Measurements from ENCODE around the gene TRAF6.

Gene TRAF6

DNA sequence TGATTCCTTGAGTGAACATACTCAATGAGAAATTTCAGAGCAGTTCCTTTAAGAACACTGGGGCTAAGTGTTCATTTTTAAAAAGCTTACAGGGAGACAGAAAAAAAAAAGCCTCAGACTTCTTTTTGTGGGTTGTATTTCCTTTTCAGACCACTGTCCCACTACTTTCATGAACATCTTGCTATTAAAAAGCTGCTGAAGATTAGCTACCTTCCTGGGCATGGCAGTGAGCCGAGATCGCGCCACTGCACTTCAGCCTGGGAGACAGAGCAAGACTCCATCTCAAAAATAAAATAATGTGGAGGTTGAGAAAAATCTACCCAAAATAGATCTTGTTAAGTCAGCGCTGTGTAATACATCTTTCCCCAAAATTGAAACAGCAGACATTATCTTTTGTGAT lies 10.8 kb downstream of the TRAF6 start:
- Histone ChIP-seq H3K36me3 (peaks cover 23% of the 10 kb centered on the region), H3K27ac (no peak overlapping the region), H3K4me3 (ENCODE audit: low read depth, low read length) (no peak overlapping the region), H3K9me3 (ENCODE audit: severe bottlenecking) (no peaks in the 10 kb centered on the region), H3K27me3 (ENCODE audit: insufficient read depth, low read depth, severe bottlenecking) (no peaks in the 10 kb centered on the region)
- DNase-seq, result no peak
- TF ChIP-seq, protein P1, sequence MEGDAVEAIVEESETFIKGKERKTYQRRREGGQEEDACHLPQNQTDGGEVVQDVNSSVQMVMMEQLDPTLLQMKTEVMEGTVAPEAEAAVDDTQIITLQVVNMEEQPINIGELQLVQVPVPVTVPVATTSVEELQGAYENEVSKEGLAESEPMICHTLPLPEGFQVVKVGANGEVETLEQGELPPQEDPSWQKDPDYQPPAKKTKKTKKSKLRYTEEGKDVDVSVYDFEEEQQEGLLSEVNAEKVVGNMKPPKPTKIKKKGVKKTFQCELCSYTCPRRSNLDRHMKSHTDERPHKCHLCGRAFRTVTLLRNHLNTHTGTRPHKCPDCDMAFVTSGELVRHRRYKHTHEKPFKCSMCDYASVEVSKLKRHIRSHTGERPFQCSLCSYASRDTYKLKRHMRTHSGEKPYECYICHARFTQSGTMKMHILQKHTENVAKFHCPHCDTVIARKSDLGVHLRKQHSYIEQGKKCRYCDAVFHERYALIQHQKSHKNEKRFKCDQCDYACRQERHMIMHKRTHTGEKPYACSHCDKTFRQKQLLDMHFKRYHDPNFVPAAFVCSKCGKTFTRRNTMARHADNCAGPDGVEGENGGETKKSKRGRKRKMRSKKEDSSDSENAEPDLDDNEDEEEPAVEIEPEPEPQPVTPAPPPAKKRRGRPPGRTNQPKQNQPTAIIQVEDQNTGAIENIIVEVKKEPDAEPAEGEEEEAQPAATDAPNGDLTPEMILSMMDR (IDR thresholded peaks at IDR 0.05; ENCODE audit: low read depth, low read length), result no peak

DNA sequence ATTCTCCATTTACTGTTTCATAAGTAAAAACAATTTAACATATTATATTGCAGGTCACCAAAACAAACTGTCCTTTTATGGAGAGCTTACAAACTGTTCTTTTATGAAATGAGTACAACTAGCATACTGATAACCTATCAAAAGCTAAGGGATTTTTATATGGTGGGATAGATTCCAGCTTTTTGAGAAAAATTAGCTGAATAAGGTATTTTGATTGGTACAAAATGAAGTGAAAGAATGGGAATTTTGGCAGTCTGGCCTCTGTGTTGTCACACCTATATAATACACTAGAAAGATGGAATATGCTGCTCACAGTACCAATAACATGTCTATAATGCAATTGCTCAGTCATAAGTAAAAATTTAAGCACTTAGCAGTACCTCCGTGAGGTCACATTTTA lies 11.4 kb downstream of the TRAF6 start:
- TF ChIP-seq, protein P1 (IDR thresholded peaks at IDR 0.05; ENCODE audit: low read depth, low read length), result no peak
- Histone ChIP-seq H3K9me3 (ENCODE audit: severe bottlenecking) (no peaks in the 10 kb centered on the region), H3K4me3 (ENCODE audit: low read depth, low read length) (no peak overlapping the region), H3K27ac (no peak overlapping the region), H3K36me3 (peaks cover 25% of the 10 kb centered on the region), H3K27me3 (ENCODE audit: insufficient read depth, low read depth, severe bottlenecking) (no peaks in the 10 kb centered on the region)
- DNase-seq, result no peak

GRCh38 chr11:36493332-36493731 lies 16.7 kb downstream of the TRAF6 start:
- Histone ChIP-seq H3K4me3 (ENCODE audit: low read depth, low read length) (no peak overlapping the region), H3K36me3 (peaks cover 41% of the 10 kb centered on the region), H3K27me3 (ENCODE audit: insufficient read depth, low read depth, severe bottlenecking) (no peaks in the 10 kb centered on the region), H3K9me3 (ENCODE audit: severe bottlenecking) (no peaks in the 10 kb centered on the region), H3K27ac (no peak overlapping the region)
- TF ChIP-seq, protein P1 (IDR thresholded peaks at IDR 0.05; ENCODE audit: low read depth, low read length), result no peak
- no peak for DNase-seq

DNA sequence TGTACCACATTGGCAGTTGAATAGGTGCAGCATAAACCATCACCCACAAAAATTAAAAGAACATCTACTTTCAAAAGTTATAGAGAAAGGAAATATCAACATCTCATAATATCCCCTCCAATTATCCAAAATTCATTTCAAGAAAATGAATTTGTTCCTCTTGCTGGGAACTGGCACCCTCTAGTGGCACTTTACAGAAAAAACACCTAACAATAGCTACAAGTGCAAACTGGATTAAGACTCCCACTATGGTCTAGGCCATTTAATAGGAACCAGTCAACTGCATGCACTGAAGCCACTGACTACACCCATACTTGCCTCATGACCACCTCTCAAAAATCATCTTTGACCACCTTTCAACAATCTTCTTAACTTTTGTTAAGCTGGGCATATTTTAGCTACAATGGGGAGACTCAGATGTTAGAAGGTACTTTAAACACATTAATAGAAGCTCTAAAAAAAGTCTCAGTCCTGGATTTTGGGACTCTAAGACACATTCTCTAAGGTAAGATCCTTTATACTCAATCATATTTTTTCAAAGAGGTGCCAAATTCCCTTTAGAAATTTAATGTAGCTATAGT lies 17.3 kb downstream of the TRAF6 start:
- H3K36me3 ChIP-seq, result peaks cover 43% of the 10 kb centered on the region
- TF ChIP-seq, protein P1 (IDR thresholded peaks at IDR 0.05; ENCODE audit: low read depth, low read length), result peak; percentile 55

DNA sequence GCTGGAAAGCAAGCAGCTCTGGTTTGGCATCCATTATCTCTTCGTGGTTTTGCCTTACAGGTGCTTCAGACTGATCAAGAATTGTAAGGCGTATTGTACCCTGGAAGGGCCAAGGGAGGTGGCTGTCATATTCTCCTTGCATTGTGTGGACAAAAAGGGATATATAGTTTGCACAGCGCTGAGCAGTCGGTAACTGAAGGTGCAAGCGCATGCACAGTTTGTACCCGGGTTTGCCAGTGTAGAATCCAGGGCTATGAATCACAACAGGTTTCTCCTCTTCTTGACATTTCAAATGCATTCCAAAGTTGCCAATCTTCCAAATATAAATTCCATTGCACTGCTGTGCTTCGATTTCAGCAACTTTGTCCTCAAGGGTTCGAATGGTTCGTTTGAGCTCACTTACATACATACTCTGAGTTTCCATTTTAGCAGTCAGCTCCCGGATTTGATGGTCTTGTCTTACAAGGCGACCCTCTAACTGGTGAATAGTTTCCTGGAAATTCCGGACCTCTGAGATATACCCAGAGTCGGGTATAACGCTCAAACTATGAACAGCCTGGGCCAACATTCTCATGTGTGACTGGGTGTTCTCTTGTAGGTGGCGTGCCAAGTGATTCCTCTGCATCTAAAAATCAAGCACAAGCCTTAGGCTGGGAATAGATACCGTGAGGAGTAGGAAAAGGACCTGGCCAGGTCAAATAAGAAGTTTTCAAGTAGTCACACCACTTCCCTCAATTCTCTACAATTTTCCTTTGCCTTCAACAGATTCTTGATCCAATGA lies 19.9 kb downstream of the TRAF6 start:
- no peaks in the 10 kb centered on the region for H3K9me3 ChIP-seq (ENCODE audit: severe bottlenecking)
- no peak overlapping the region for H3K27ac ChIP-seq
- TF ChIP-seq, protein P1 (IDR thresholded peaks at IDR 0.05; ENCODE audit: low read depth, low read length), result no peak
- peaks cover 34% of the 10 kb centered on the region for H3K36me3 ChIP-seq
- no peak overlapping the region for H3K4me3 ChIP-seq (ENCODE audit: low read depth, low read length)
- DNase-seq, result no peak
- no peaks in the 10 kb centered on the region for H3K27me3 ChIP-seq (ENCODE audit: insufficient read depth, low read depth, severe bottlenecking)

More for the DNA sequence above, 17.3 kb downstream of the TRAF6 start:
- Histone ChIP-seq H3K27me3 (ENCODE audit: insufficient read depth, low read depth, severe bottlenecking) (no peaks in the 10 kb centered on the region), H3K9me3 (ENCODE audit: severe bottlenecking) (no peaks in the 10 kb centered on the region), H3K4me3 (ENCODE audit: low read depth, low read length) (no peak overlapping the region), H3K27ac (no peak overlapping the region)
- peak; percentile 17 for DNase-seq

Measured in WERI-Rb-1 (cell line).